OCI-LY7 (cell line): ENCODE measurements around the gene SGSM2. TPM values are rescaled to one million over a fixed set of nuclear protein-coding genes. Genes with fewer than 3 reads are reported as not detected.

Experiments used
- BruUV-seq: library from RNA; stranded (reverse); fragments of 400-500 nt; replicated peaks from 2 replicates; lab custom pipeline; 2021; lab: Mats Ljungman, UMichigan
- CTCF ChIA-PET: fragments of 300-600 bp; sonication (Branson Sonifier 250); formaldehyde crosslinking; loops from one replicate; lab custom pipeline; 2022; ENCODE audit warnings: antibody characterized with exemption; ENCODE audit not compliant: unreplicated experiment; lab: Charles Lee
- POLR2A ChIA-PET: fragments of 300-600 bp; sonication (Branson Sonifier 250); formaldehyde crosslinking; loops from one replicate; lab custom pipeline; 2022; ENCODE audit warnings: antibody characterized with exemption; lab: Charles Lee
- DNase-seq: peaks from one replicate; pipeline ENCODE4 v3.0.0-alpha.2; 2015; ENCODE audit warnings: low spot score
- H2AFZ ChIP-seq: fragments of 200-600 bp; sonication (generic), shearing (Covaris generic); 2 replicates; pipeline ENCODE4 v1.6.1; 2014; ENCODE audit warnings: mild to moderate bottlenecking, antibody characterized with exemption, low read length, moderate library complexity
- H3K27ac ChIP-seq: fragments of 200-600 bp; sonication (generic); 2 replicates; pipeline ENCODE4 v1.5.1; 2014; ENCODE audit warnings: mixed run types, low read depth, mild to moderate bottlenecking, moderate library complexity, low read length, inconsistent platforms; ENCODE audit not compliant: poor library complexity, severe bottlenecking
- H3K36me3 ChIP-seq: fragments of 200-600 bp; sonication (generic); 2 replicates; pipeline ENCODE4 v1.6.1; 2014; ENCODE audit warnings: mild to moderate bottlenecking, antibody characterized with exemption, low read length, moderate library complexity, mixed read lengths; ENCODE audit not compliant: insufficient read depth
- H3K4me1 ChIP-seq: fragments of 200-600 bp; sonication (generic); 2 replicates; pipeline ENCODE4 v1.5.1; 2014; ENCODE audit warnings: mild to moderate bottlenecking, low read length; ENCODE audit not compliant: insufficient read depth, poor library complexity, severe bottlenecking
- H3K4me2 ChIP-seq: fragments of 200-600 bp; sonication (generic); 2 replicates; pipeline ENCODE4 v1.6.1; 2014; ENCODE audit warnings: mild to moderate bottlenecking, low read length
- H3K4me3 ChIP-seq: fragments of 200-600 bp; sonication (generic); 2 replicates; pipeline ENCODE4 v1.5.1; 2014; ENCODE audit warnings: mild to moderate bottlenecking, low read depth, low read length; ENCODE audit not compliant: poor library complexity, severe bottlenecking
- H3K79me2 ChIP-seq: fragments of 200-600 bp; sonication (generic); 2 replicates; pipeline ENCODE4 v1.6.1; 2016; ENCODE audit warnings: low read depth, mild to moderate bottlenecking, low read length, moderate library complexity, mixed read lengths; ENCODE audit not compliant: insufficient read depth
- H3K9me2 ChIP-seq: fragments of 200-600 bp; sonication (generic); 2 replicates; pipeline ENCODE4 v1.6.1; 2016; ENCODE audit warnings: mild to moderate bottlenecking, low read length, mixed read lengths; ENCODE audit not compliant: insufficient read depth
- H3K9me3 ChIP-seq: fragments of 200-600 bp; sonication (generic); 2 replicates; pipeline ENCODE4 v1.6.1; 2014; ENCODE audit warnings: mild to moderate bottlenecking, mixed run types, low read length, mixed read lengths
- H4K20me1 ChIP-seq: fragments of 200-600 bp; sonication (generic); 2 replicates; pipeline ENCODE4 v1.6.1; 2014; ENCODE audit warnings: mild to moderate bottlenecking, antibody characterized with exemption, low read length, moderate library complexity, mixed read lengths; ENCODE audit not compliant: insufficient read depth
- EZH2phosphoT487 ChIP-seq: fragments of 200-600 bp; sonication (generic); IDR thresholded peaks from 2 replicates; pipeline ENCODE4 v1.6.1; 2018; ENCODE audit warnings: low read depth, borderline replicate concordance, mild to moderate bottlenecking, mixed run types, antibody characterized with exemption, low read length, moderate library complexity, mixed read lengths
- intact Hi-C: fragments of 100-400 bp; cut with micrococcal nuclease; formaldehyde crosslinking; loops from one replicate; pipeline ENCODE4 v1.10.0; 2022; ENCODE audit not compliant: unreplicated experiment
- total RNA-seq, 2 experiments: library from RNA; depleted of rRNA in 1 of 2; stranded (reverse); fragments of >200 nt in 1 of 2; shearing (Covaris generic) in 1 of 2; gene quantifications; 2 replicates each; pipeline ENCODE4 v1.2.3, GENCODE V29; 2014 to 2022
- TF ChIP-seq, protein P1 (sequence below): fragments of 200-600 bp; sonication (generic); conservative IDR thresholded peaks from 2 replicates; pipeline ENCODE4 v1.5.1; 2014; ENCODE audit warnings: mild to moderate bottlenecking, antibody characterized with exemption, low read length, moderate library complexity, mixed read lengths

SGSM2 gene
- total RNA-seq, 2 experiments from 2014 or later: 44.0 to 50.6 TPM

DNA sequence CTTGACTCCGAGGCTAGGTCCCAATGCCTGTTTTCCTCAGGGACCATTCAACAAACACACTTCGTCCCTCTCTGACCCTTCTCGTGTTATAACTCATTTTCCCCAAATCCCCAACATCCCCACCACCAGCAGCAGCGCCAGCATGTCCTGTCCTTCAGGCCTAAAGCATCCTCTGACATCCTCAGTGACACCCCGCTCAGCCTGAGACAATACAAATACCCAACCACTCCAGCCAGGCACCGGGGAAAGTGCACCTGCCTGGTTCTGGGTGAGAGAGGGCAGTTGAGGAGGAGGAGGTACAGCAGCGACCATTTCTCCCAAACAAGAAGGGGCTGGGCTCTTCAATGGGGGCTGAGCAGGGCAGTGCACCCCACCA, 58.9 kb downstream of the SGSM2 start:
- Histone ChIP-seq H3K79me2 (peaks cover 9% of the 10 kb centered on the region; the same call in 1 of the 2 replicates), H4K20me1 (no peaks in the 10 kb centered on the region), H3K36me3 (0 out of 2 replicates have a peak, but pooled peaks cover 2% of the 10 kb centered on the region), H3K4me2 (peak overlapping the region; percentile 63), H3K27ac (no peak overlapping the region), H3K4me1 (peaks cover 46% of the 10 kb centered on the region), H3K9me3 (no peaks in the 10 kb centered on the region), H2AFZ (no peak overlapping the region; the same call in 1 of the 2 replicates), H3K4me3 (peak overlapping the region; percentile 31), H3K9me2 (no peaks in the 10 kb centered on the region)
- BruUV-seq: no TSS peak
- TF ChIP-seq, protein P1, sequence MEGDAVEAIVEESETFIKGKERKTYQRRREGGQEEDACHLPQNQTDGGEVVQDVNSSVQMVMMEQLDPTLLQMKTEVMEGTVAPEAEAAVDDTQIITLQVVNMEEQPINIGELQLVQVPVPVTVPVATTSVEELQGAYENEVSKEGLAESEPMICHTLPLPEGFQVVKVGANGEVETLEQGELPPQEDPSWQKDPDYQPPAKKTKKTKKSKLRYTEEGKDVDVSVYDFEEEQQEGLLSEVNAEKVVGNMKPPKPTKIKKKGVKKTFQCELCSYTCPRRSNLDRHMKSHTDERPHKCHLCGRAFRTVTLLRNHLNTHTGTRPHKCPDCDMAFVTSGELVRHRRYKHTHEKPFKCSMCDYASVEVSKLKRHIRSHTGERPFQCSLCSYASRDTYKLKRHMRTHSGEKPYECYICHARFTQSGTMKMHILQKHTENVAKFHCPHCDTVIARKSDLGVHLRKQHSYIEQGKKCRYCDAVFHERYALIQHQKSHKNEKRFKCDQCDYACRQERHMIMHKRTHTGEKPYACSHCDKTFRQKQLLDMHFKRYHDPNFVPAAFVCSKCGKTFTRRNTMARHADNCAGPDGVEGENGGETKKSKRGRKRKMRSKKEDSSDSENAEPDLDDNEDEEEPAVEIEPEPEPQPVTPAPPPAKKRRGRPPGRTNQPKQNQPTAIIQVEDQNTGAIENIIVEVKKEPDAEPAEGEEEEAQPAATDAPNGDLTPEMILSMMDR: no peak
- TF ChIP-seq EZH2phosphoT487: no peak
- CTCF ChIA-PET: interaction anchor here (1.5 kb wide), 1 partner anchor 13 kb away, joined by 6 read pairs; no protein-coding TSS in a partner anchor
- intact Hi-C loops: no loop called here
- POLR2A ChIA-PET: no interaction called here
- no peak for DNase-seq

DNA sequence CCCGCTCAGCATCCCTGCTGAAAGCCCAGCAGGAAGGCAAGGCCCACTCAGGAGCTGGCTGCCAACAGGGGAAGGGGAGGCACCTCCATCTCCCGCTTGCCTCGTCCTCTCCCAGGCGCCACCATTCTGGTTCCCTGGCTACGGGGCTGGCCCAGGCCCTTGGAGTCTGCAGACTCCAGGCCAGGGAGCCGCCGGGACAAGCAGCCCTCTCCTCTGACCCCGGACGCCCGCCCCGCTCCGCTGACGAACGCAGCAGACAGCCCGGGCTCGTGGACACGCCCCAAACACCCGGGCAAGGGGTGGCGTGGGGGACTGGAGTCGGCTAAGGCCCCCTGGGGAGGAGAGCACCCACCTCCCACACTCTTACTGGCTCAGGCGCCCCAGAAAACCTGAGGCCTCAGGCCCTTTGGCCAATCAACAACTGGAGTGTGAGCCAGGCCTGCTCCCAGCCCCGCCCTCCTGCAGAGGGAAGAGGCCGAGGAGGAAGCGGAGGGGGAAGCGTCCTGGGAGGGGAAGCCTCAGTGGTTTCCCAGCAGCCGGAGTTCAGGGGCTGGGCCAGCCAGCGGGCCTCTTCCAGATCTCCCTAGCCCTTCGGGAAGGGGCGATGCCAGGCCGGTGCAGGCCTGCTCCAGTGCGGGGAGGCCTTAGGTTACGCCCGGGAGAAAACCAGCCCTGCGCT, 59.4 kb downstream of the SGSM2 start:
- Histone ChIP-seq H3K27ac (no peak overlapping the region), H3K9me3 (no peaks in the 10 kb centered on the region), H4K20me1 (no peaks in the 10 kb centered on the region), H3K79me2 (peaks cover 4% of the 10 kb centered on the region; the same call in 1 of the 2 replicates), H3K4me3 (peak overlapping the region; percentile 31), H2AFZ (peak overlapping the region; percentile 2; the same call in 1 of the 2 replicates), H3K4me2 (peak overlapping the region; percentile 63), H3K36me3 (0 out of 2 replicates have a peak, but pooled peaks cover 2% of the 10 kb centered on the region), H3K9me2 (no peaks in the 10 kb centered on the region), H3K4me1 (peaks cover 41% of the 10 kb centered on the region)
- TF ChIP-seq EZH2phosphoT487: no peak
- TF ChIP-seq, protein P1: no peak
- intact Hi-C loops: no loop called here
- POLR2A ChIA-PET: no interaction called here
- no TSS peak for BruUV-seq
- peak; percentile 50 for DNase-seq
- CTCF ChIA-PET: interaction anchor here (1.5 kb wide), 1 partner anchor 14 kb away, joined by 6 read pairs; no protein-coding TSS in a partner anchor
